Gastrocnemius medialis (tissue), 4 donors: ENCODE results near the gene TUT4. TPM values are rescaled to one million over a fixed set of nuclear protein-coding genes. Genes with fewer than 3 reads are reported as not detected.
A peak's percentile ranks its signal among the peaks of the same experiment; 100 is the strongest.

ENCODE experiments used
- ATAC-seq, 2 donors: fragments of 150-250 bp; one replicate each; pipeline ENCODE4 v1.9.1; 2016
- DNase-seq, 2 donors: peaks; one replicate each; pipeline ENCODE4 v3.0.0-alpha.2; 2019
- H3K27ac ChIP-seq, 4 donors: fragments of 200-600 bp; sonication (generic); 1 replicate in 1 of 4; 2 replicates in 3 of 4; pipeline ENCODE4 v1.5.1; 2016 to 2018; ENCODE audit warnings: mild to moderate bottlenecking in 2 of 4, moderate library complexity in 1 of 4
- H3K27me3 ChIP-seq, 3 donors: fragments of 200-600 bp; sonication (generic) in 2 of 3; 1 replicate in 1 of 3; 2 replicates in 2 of 3; pipeline versions ENCODE4 v1.5.1 to v1.6.0; 2016 to 2019; ENCODE audit warnings: mild to moderate bottlenecking in 1 of 3, moderate library complexity in 1 of 3
- H3K36me3 ChIP-seq, 2 donors: fragments of 200-600 bp; sonication (generic) in 1 of 2; one replicate each; pipeline ENCODE4 v1.5.1; 2017 to 2018
- H3K4me1 ChIP-seq, 2 donors: fragments of 200-600 bp; sonication (generic) in 1 of 2; one replicate each; pipeline ENCODE4 v1.5.1; 2016 to 2017; ENCODE audit warnings: mild to moderate bottlenecking in 2 of 2
- H3K4me3 ChIP-seq, 4 donors: fragments of 200-600 bp; sonication (generic) in 3 of 4; 1 replicate in 1 of 4; 2 replicates in 3 of 4; pipeline ENCODE4 v1.5.1; 2016 to 2019; ENCODE audit warnings: mild to moderate bottlenecking in 2 of 4
- H3K9me3 ChIP-seq, 3 donors: fragments of 200-600 bp; sonication (generic) in 2 of 3; 1 replicate in 1 of 3; 2 replicates in 2 of 3; pipeline ENCODE4 v1.5.1; 2016 to 2019
- POLR2A ChIP-seq, 2 donors: fragments of 450-650 bp; IDR thresholded peaks; one replicate each; pipeline ENCODE4 v1.6.1; 2017; ENCODE audit warnings: antibody characterized with exemption in 2 of 2, mild to moderate bottlenecking in 2 of 2, moderate library complexity in 2 of 2
- in situ Hi-C, 4 donors: fragments of 200-750 bp; cut with MboI; loops; one replicate each; pipeline versions ENCODE4 v1.15.0 to v1.8.0; 2017; ENCODE audit warnings: low sequenced_read_pairs in 4 of 4
- intact Hi-C: fragments of 100-400 bp; cut with DNase I; formaldehyde crosslinking; loops from one replicate; pipeline ENCODE4 v1.15.1; 2023; ENCODE audit warnings: low total_unique reads
- total RNA-seq, 4 donors: library from RNA; depleted of rRNA; stranded (reverse); fragments of >200 nt; gene quantifications; one replicate each; pipeline versions ENCODE4 v1.1.0 to v1.2.3, GENCODE V29; 2016
- TF ChIP-seq, protein P1 (sequence below), 5 experiments: fragments of 450-650 bp in 3 of 5; fragments of 200-600 bp in 2 of 5; sonication (generic) in 2 of 5; IDR thresholded peaks in 4 of 5; conservative IDR thresholded peaks in 1 of 5; 1 replicate in 4 of 5; 2 replicates in 1 of 5; pipeline ENCODE4 v1.5.1; 2016 to 2019; ENCODE audit warnings: antibody characterized with exemption in 5 of 5, mild to moderate bottlenecking in 3 of 5, moderate library complexity in 3 of 5

The TUT4 gene
- total RNA-seq, 4 donors from 2014 or later = 51.7 to 152 (median 67.5) TPM

DNA sequence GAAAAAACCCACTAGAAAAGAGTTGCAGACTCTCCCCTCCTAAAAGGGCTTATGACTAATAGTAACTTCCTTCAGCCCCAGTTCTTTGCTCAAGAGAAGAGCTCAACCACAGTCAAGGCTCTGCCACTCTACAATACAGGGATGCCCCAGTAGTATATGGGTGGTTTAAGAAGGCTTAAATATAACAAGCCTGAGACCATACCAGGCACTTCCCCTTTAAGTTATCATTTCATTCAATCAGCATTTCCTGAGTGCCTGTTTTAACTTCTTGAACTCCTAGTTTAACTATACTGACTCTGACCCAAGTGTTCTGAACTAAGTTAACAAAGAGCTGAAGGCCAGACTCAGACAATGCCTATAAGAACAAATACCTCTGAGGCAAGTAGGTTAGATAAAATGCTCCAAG lies 128.7 kb downstream of the TUT4 start:
- no peak overlapping the region for H3K4me3 ChIP-seq
- in situ Hi-C loops (loop anchor here in 3 of 4 donors (25.0 kb wide), 1 partner anchor 263 kb away; the partner anchor contains the start of gene COA7 (in 3 of the 3)), intact Hi-C loops (no loop called here)
- ATAC-seq (no peak), DNase-seq (no peak)
- H3K27ac ChIP-seq = no peak overlapping the region
- H3K9me3 ChIP-seq = no peaks in the 10 kb centered on the region
- H3K27me3 ChIP-seq = no peaks in the 10 kb centered on the region
- no peak for TF ChIP-seq POLR2A (IDR thresholded peaks at IDR 0.05)
- H3K36me3 ChIP-seq = peaks cover 2 to 40% of the 10 kb centered on the region in 2 donors
- H3K4me1 ChIP-seq = no peaks in the 10 kb centered on the region

DNA sequence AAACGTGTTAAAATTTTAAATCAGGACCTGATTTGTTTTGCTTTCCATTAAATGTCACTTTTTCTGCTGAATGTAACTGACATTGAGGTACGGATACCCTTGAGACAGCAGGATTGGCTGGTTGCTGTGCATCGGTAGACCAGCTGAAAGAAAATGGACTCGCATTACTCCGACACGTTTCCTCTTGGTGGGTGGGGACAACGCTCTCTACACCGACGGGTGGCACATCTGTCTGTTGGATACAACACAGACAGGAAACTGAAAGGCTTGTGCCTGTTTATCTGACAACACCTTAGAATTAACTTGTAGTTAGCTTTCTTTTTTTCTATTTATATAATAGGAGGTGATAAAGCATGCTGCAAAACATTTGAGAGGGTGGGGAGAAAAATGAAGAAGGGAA lies 129.1 kb downstream of the TUT4 start:
- Histone ChIP-seq H3K27ac (peak overlapping the region in 1 of 4 donors; percentile 19), H3K4me1 (no peaks in the 10 kb centered on the region), H3K9me3 (no peaks in the 10 kb centered on the region), H3K27me3 (no peaks in the 10 kb centered on the region), H3K4me3 (no peak overlapping the region), H3K36me3 (peaks cover 2 to 43% of the 10 kb centered on the region in 2 donors)
- TF ChIP-seq, protein P1, sequence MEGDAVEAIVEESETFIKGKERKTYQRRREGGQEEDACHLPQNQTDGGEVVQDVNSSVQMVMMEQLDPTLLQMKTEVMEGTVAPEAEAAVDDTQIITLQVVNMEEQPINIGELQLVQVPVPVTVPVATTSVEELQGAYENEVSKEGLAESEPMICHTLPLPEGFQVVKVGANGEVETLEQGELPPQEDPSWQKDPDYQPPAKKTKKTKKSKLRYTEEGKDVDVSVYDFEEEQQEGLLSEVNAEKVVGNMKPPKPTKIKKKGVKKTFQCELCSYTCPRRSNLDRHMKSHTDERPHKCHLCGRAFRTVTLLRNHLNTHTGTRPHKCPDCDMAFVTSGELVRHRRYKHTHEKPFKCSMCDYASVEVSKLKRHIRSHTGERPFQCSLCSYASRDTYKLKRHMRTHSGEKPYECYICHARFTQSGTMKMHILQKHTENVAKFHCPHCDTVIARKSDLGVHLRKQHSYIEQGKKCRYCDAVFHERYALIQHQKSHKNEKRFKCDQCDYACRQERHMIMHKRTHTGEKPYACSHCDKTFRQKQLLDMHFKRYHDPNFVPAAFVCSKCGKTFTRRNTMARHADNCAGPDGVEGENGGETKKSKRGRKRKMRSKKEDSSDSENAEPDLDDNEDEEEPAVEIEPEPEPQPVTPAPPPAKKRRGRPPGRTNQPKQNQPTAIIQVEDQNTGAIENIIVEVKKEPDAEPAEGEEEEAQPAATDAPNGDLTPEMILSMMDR (IDR thresholded peaks at IDR 0.05 in 4 of 5, conservative IDR thresholded peaks at IDR 0.05 in 1 of 5) = no peak
- TF ChIP-seq POLR2A (IDR thresholded peaks at IDR 0.05) = no peak
- ATAC-seq (no peak), DNase-seq (no peak)
- in situ Hi-C loops = loop anchor here in 3 of 4 donors (25.0 kb wide), 1 partner anchor 264 kb away; the partner anchor contains the start of gene COA7 (in 3 of the 3)
- intact Hi-C loops = no loop called here

DNA sequence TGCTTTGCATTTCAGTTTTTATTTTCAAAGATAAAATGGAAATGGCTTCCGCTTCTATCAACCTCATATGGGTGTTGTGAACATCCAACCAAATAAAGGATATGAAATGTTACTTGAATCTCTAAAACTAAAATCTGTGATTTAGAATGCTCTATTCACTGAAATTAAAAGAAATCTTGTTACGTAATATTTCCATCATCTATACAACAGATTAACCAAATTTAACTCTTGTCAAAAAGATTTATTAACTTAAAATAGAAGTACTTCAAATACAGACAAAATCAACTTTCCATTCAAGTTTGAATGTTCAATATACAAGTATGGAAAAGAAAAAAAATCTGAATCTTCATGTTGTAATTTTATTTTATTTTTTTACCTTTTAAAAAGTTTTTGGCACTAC lies 129.8 kb downstream of the TUT4 start:
- in situ Hi-C loops = loop anchor here in 3 of 4 donors (25.0 kb wide), 1 partner anchor 264 kb away; the partner anchor contains the start of gene COA7 (in 3 of the 3)
- intact Hi-C loops = no loop called here
- TF ChIP-seq, protein P1 (IDR thresholded peaks at IDR 0.05 in 4 of 5, conservative IDR thresholded peaks at IDR 0.05 in 1 of 5) = no peak
- no peak for TF ChIP-seq POLR2A (IDR thresholded peaks at IDR 0.05)
- H3K4me3 ChIP-seq = no peak overlapping the region
- H3K9me3 ChIP-seq = no peaks in the 10 kb centered on the region
- no peaks in the 10 kb centered on the region for H3K27me3 ChIP-seq
- H3K27ac ChIP-seq = no peak overlapping the region
- ATAC-seq (no peak), DNase-seq (no peak)
- no peaks in the 10 kb centered on the region for H3K4me1 ChIP-seq
- peaks cover 2 to 50% of the 10 kb centered on the region in 2 donors for H3K36me3 ChIP-seq

DNA sequence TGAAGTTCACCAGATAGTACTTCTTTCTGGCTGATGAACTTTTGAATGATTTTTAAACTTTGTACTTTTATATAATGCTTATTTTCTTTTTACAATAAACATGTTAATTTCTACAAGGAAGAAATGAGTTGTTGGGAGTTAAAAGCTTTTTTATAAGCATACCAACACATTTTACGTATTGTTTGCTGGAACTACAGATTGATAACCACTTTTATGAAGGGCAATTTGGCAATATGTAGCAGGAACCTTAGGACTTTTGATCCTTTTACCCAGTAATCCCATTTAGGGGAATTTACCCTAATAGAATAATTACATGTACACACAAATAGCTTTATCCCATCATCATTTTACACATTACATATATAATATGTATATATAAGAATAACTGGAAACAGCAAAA lies 132.2 kb downstream of the TUT4 start:
- DNase-seq = no peak
- Histone ChIP-seq H3K4me3 (no peak overlapping the region), H3K27ac (no peak overlapping the region), H3K4me1 (peaks cover 0 to 8% of the 10 kb centered on the region in 2 donors), H3K36me3 (peaks cover 2 to 69% of the 10 kb centered on the region in 2 donors), H3K9me3 (no peaks in the 10 kb centered on the region), H3K27me3 (no peaks in the 10 kb centered on the region)
- intact Hi-C loops = no loop called here
- in situ Hi-C loops = loop anchor here in 3 of 4 donors (25.0 kb wide), 1 partner anchor 267 kb away; the partner anchor contains the start of gene COA7 (in 3 of the 3)
- TF ChIP-seq POLR2A (IDR thresholded peaks at IDR 0.05) = no peak
- TF ChIP-seq, protein P1 (IDR thresholded peaks at IDR 0.05 in 4 of 5, conservative IDR thresholded peaks at IDR 0.05 in 1 of 5) = no peak
- no peak for ATAC-seq

DNA sequence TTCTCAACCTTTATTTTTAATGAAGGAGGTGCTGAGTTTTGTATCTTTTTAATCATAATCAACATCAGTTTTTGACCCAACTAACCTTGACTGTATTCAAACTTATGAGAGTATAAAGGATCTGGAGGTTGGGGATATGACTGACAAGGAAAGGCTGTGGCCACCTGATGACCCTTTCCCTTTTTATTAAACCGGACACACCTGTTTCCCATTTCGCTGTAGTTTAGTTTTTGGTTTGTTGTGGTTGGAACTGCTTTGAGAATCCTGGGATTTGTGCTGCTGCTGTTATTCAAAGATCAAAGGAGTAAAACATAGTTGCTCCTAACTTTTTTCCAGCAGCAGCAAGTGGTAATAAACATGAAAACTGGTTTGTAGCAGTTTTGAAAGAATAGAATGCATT lies 136.1 kb downstream of the TUT4 start:
- Histone ChIP-seq H3K27ac (no peak overlapping the region), H3K4me1 (peaks cover 0 to 8% of the 10 kb centered on the region in 2 donors), H3K4me3 (no peak overlapping the region), H3K36me3 (peaks cover 0 to 87% of the 10 kb centered on the region in 2 donors), H3K9me3 (no peaks in the 10 kb centered on the region), H3K27me3 (no peaks in the 10 kb centered on the region)
- ATAC-seq (no peak), DNase-seq (no peak)
- TF ChIP-seq POLR2A (IDR thresholded peaks at IDR 0.05) = no peak
- TF ChIP-seq, protein P1 (IDR thresholded peaks at IDR 0.05 in 4 of 5, conservative IDR thresholded peaks at IDR 0.05 in 1 of 5) = no peak
- in situ Hi-C loops = loop anchor here in 3 of 4 donors (25.0 kb wide), 1 partner anchor 270 kb away; the partner anchor contains the start of gene COA7 (in 3 of the 3)
- intact Hi-C loops = no loop called here
